GM12874 (cell line): Measurements from ENCODE around the gene SLC35B3.

Experiments
- TF ChIP-seq, protein P1 (sequence below): IDR thresholded peaks from 2 replicates; pipeline ENCODE4 v1.5.1; 2011; ENCODE audit warnings: low read depth, mild to moderate bottlenecking, control low read depth, low read length, moderate library complexity; ENCODE audit not compliant: insufficient read depth

The SLC35B3 gene

DNA sequence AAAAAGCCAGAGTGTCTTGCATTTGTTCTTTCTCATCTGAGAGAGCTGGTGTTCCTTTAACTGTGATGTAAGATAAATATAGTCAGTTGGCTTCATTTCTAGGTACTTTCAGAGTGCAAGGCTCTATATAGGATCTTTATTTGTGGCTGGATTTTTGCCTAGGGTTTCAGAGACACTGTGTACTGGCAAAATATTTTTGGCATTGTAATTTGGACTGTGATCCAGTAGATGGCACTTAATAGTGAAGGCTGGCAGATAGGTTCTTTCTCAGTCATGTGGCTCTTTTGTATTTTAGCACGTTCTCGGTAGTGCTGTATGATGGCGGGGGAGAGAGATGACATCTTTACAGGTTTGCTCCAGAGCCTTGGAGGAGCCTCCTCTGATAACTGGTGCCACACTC, 26.8 kb upstream of the SLC35B3 start:
- TF ChIP-seq, protein P1, sequence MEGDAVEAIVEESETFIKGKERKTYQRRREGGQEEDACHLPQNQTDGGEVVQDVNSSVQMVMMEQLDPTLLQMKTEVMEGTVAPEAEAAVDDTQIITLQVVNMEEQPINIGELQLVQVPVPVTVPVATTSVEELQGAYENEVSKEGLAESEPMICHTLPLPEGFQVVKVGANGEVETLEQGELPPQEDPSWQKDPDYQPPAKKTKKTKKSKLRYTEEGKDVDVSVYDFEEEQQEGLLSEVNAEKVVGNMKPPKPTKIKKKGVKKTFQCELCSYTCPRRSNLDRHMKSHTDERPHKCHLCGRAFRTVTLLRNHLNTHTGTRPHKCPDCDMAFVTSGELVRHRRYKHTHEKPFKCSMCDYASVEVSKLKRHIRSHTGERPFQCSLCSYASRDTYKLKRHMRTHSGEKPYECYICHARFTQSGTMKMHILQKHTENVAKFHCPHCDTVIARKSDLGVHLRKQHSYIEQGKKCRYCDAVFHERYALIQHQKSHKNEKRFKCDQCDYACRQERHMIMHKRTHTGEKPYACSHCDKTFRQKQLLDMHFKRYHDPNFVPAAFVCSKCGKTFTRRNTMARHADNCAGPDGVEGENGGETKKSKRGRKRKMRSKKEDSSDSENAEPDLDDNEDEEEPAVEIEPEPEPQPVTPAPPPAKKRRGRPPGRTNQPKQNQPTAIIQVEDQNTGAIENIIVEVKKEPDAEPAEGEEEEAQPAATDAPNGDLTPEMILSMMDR = no peak

DNA sequence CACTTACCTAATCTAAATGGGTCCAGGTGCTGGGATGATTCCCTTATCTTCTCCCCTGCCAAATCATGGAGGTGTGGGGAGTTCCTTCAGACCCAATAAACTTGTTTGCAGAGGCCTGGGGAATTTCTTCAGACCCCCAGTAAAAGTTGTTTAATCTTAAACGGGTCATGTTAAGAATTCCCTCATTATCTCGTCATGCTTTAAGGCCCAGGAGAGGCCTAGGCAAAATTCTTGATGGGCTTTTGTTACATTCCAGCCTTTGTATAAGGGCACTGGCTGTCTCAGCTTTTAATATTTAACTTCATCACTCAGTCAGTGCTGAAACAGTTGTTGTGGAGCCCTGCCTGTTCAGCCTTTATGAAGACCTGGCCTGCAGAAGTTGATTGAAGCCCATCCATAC, 11.0 kb upstream of the SLC35B3 start:
- TF ChIP-seq, protein P1 = no peak

DNA sequence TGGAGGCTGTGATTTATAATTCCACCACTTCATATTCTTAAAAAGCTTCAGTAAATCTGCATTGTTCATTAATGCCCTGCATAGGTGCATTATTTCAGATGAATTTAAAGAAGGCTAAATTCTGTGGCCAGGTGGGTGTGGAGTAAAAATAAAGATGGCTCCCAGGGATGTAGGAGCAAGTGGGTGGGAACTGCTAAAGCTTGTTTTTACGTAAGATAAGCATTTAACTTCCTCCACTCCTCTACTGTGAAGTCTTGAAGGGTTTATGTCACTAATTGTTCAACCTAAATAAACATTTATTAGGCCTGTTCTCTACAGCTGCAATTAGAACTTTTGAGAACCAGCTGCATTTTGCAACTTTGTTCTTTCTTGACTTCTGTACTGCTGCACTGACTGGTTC, 6.8 kb upstream of the SLC35B3 start:
- TF ChIP-seq, protein P1 = no peak

DNA sequence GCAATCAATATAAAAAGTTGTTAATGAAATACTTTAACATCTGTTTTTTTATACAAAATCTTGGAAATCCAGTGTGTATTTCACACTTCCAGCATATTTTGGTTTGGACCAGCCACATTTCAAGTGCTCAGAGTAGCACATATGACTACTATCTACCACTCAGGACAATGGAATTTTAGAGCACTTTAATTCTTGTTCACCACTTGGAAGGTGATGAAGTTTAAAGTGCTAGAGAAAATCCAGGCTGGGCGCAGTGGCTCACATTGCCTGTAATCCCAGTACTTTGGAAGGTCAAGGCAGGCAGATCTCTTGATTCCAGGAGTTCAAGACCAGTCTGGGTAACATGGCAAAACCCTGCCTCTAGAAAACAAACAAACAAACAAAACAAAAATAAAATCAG, 6.1 kb upstream of the SLC35B3 start:
- TF ChIP-seq, protein P1 = no peak

DNA sequence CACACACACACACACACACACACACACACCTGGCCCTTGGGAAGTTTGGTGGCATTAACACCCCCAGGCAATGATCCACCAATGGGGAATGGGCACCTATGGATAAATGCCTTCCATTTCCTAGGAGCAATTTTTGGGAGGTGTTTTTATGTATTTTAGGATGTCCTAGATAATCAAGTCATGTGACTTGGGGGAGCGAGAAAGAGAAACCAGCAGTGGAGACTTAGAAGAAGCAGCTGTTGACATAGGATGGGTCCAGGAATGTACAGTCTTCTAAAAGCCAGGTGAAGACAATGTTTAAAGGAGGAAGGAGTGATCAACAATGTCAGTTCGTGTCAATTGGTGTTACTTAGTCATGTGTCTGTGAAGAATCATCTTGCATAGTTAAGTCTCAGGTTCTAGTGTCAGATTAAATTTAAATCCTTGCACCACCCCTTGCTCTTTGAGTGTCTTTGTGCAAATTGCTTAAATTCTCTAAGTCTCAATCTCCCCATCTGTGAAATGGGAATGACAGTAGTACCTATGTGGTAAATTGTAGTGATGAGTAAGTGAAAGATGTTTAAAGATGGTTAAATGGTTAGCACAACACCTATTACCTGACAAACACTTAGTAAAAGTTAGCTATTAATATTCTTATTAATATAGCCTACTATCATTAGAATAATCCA, 4.4 kb upstream of the SLC35B3 start:
- TF ChIP-seq, protein P1 = no peak

DNA sequence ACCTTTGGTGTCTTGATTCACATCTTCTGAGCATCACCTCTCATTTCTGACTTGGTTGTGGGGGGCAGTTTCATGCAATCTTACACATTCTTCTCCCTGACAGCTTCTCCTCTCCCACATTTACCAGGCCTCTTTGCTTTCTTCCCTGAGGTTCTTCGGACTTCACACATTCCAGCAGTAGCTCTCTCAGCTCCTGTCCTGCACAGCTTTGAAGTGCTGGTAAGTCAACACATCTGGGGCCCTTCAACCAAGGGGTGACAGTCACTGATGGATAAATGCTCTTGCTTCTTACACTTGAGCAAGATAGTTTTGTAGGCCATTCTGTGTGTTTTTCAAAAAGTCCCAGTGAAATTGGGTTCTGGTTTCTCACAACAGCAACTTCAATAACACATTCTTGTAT, 2.5 kb upstream of the SLC35B3 start:
- TF ChIP-seq, protein P1 = no peak

DNA sequence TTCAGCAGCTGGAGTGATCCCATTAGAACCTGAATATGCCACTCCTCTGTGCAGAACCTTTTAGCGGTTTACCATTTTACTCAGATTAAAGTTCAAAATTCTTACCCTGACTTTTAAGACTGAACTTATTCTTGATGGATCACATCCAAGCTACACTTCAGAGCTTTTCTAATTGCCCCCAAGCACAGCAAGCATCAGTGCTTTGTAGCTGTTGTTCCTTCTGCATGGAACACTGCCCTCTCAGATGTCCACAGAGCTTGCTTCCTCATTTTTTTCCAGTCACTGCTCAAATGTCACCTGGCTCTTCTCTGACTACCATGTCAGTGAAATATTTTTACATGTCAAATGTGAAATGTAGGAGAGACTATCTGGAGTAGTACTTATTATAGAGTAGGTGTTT, 1.6 kb upstream of the SLC35B3 start:
- TF ChIP-seq, protein P1 = no peak

DNA sequence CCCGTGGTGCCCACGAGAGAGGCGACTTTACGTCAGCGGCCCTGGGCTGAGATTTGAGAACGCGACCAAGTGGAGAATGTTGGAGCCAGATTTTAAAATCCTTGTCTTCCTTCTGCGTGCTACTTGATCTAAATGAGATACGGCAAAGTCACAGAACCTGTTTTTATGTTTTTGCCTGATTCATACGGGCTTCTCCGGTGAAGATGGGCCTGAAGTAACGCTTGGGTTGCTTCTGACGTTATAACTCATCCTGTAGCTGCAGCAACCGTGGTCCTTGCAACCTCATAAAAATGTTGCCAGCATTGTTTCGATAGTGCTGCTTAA, 462 bp upstream of the SLC35B3 start:
- TF ChIP-seq, protein P1 = no peak
